OCI-LY7 (cell line): Measurements from ENCODE around the gene MTUS2. TPM values are rescaled to one million over a fixed set of nuclear protein-coding genes. Genes with fewer than 3 reads are reported as not detected.

Source experiments
- BruUV-seq: library from RNA; stranded (reverse); fragments of 400-500 nt; replicated peaks from 2 replicates; lab custom pipeline; 2021; lab: Mats Ljungman, UMichigan
- CTCF ChIA-PET: fragments of 300-600 bp; sonication (Branson Sonifier 250); formaldehyde crosslinking; loops from one replicate; lab custom pipeline; 2022; ENCODE audit warnings: antibody characterized with exemption; ENCODE audit not compliant: unreplicated experiment; lab: Charles Lee
- POLR2A ChIA-PET: fragments of 300-600 bp; sonication (Branson Sonifier 250); formaldehyde crosslinking; loops from one replicate; lab custom pipeline; 2022; ENCODE audit warnings: antibody characterized with exemption; lab: Charles Lee
- DNase-seq: peaks from one replicate; pipeline ENCODE4 v3.0.0-alpha.2; 2015; ENCODE audit warnings: low spot score
- H2AFZ ChIP-seq: fragments of 200-600 bp; sonication (generic), shearing (Covaris generic); 2 replicates; pipeline ENCODE4 v1.6.1; 2014; ENCODE audit warnings: mild to moderate bottlenecking, antibody characterized with exemption, low read length, moderate library complexity
- H3K27ac ChIP-seq: fragments of 200-600 bp; sonication (generic); 2 replicates; pipeline ENCODE4 v1.5.1; 2014; ENCODE audit warnings: mixed run types, low read depth, mild to moderate bottlenecking, moderate library complexity, low read length, inconsistent platforms; ENCODE audit not compliant: poor library complexity, severe bottlenecking
- H3K36me3 ChIP-seq: fragments of 200-600 bp; sonication (generic); 2 replicates; pipeline ENCODE4 v1.6.1; 2014; ENCODE audit warnings: mild to moderate bottlenecking, antibody characterized with exemption, low read length, moderate library complexity, mixed read lengths; ENCODE audit not compliant: insufficient read depth
- H3K4me1 ChIP-seq: fragments of 200-600 bp; sonication (generic); 2 replicates; pipeline ENCODE4 v1.5.1; 2014; ENCODE audit warnings: mild to moderate bottlenecking, low read length; ENCODE audit not compliant: insufficient read depth, poor library complexity, severe bottlenecking
- H3K4me2 ChIP-seq: fragments of 200-600 bp; sonication (generic); 2 replicates; pipeline ENCODE4 v1.6.1; 2014; ENCODE audit warnings: mild to moderate bottlenecking, low read length
- H3K4me3 ChIP-seq: fragments of 200-600 bp; sonication (generic); 2 replicates; pipeline ENCODE4 v1.5.1; 2014; ENCODE audit warnings: mild to moderate bottlenecking, low read depth, low read length; ENCODE audit not compliant: poor library complexity, severe bottlenecking
- H3K79me2 ChIP-seq: fragments of 200-600 bp; sonication (generic); 2 replicates; pipeline ENCODE4 v1.6.1; 2016; ENCODE audit warnings: low read depth, mild to moderate bottlenecking, low read length, moderate library complexity, mixed read lengths; ENCODE audit not compliant: insufficient read depth
- H3K9me2 ChIP-seq: fragments of 200-600 bp; sonication (generic); 2 replicates; pipeline ENCODE4 v1.6.1; 2016; ENCODE audit warnings: mild to moderate bottlenecking, low read length, mixed read lengths; ENCODE audit not compliant: insufficient read depth
- H3K9me3 ChIP-seq: fragments of 200-600 bp; sonication (generic); 2 replicates; pipeline ENCODE4 v1.6.1; 2014; ENCODE audit warnings: mild to moderate bottlenecking, mixed run types, low read length, mixed read lengths
- H4K20me1 ChIP-seq: fragments of 200-600 bp; sonication (generic); 2 replicates; pipeline ENCODE4 v1.6.1; 2014; ENCODE audit warnings: mild to moderate bottlenecking, antibody characterized with exemption, low read length, moderate library complexity, mixed read lengths; ENCODE audit not compliant: insufficient read depth
- CTCF ChIP-seq: fragments of 200-600 bp; sonication (generic); conservative IDR thresholded peaks from 2 replicates; pipeline ENCODE4 v1.5.1; 2014; ENCODE audit warnings: mild to moderate bottlenecking, antibody characterized with exemption, low read length, moderate library complexity, mixed read lengths
- EZH2phosphoT487 ChIP-seq: fragments of 200-600 bp; sonication (generic); IDR thresholded peaks from 2 replicates; pipeline ENCODE4 v1.6.1; 2018; ENCODE audit warnings: low read depth, borderline replicate concordance, mild to moderate bottlenecking, mixed run types, antibody characterized with exemption, low read length, moderate library complexity, mixed read lengths
- intact Hi-C: fragments of 100-400 bp; cut with micrococcal nuclease; formaldehyde crosslinking; loops from one replicate; pipeline ENCODE4 v1.10.0; 2022; ENCODE audit not compliant: unreplicated experiment
- total RNA-seq, 2 experiments: library from RNA; depleted of rRNA in 1 of 2; stranded (reverse); fragments of >200 nt in 1 of 2; shearing (Covaris generic) in 1 of 2; gene quantifications; 2 replicates each; pipeline ENCODE4 v1.2.3, GENCODE V29; 2014 to 2022

The MTUS2 gene
- total RNA-seq, 2 experiments from 2014 or later, result 0.16 to 9.8 TPM

DNA sequence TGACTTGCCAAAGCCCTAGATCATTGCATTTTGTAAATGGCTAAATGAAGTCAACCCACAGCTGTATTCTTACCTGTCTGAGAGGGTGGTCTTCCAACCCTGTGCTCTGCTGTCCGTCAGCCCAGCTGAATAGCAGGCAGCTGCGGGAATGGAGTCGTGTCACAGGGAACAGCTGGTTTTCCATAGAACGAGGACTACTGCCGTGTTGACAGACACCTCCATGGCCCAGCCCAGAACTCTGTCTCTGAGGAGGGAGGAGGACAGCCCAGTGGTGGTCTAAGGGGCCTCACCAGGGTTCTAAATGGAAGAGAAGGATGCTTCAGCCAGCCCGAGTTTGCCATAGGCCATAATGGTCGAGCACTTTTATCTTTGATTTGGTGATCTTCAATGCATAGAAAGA is 664.7 kb downstream of the MTUS2 start:
- POLR2A ChIA-PET, result interaction anchor here (1.0 kb wide), 1 partner anchor 8 kb away, joined by 3 read pairs; no protein-coding TSS in a partner anchor
- BruUV-seq, result no TSS peak
- intact Hi-C loops, result no loop called here

DNA sequence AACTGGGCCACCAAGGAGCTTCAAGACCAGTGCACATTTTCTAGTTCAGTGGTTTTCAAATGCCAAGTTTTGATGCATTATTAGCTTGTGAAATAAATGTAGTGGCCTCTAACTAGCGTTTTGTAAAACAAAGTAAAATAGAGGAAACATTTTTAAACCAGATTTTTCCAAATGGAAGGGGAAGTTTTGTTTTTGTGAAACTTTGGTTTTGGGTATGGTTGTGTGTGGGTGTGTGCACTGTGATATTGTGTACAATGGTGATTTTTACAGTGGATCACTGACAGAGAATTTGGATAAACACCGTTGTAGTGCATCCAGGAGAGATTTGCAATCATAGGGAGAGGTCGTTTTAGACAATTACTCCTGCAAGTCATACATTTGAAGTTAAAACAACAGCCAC is 666.4 kb downstream of the MTUS2 start:
- Histone ChIP-seq H3K79me2 (no peaks in the 10 kb centered on the region), H3K27ac (no peak overlapping the region), H3K4me3 (no peak overlapping the region), H3K4me2 (no peak overlapping the region), H3K4me1 (peaks cover 5% of the 10 kb centered on the region), H3K9me3 (no peaks in the 10 kb centered on the region), H2AFZ (no peak overlapping the region), H3K36me3 (no peaks in the 10 kb centered on the region), H4K20me1 (no peaks in the 10 kb centered on the region), H3K9me2 (no peaks in the 10 kb centered on the region)
- CTCF ChIA-PET, result no interaction called here
- POLR2A ChIA-PET, result no interaction called here
- no peak for DNase-seq
- TF ChIP-seq EZH2phosphoT487 (no peak), CTCF (no peak)
- intact Hi-C loops, result no loop called here
- BruUV-seq, result no TSS peak

More for the DNA sequence above, 664.7 kb downstream of the MTUS2 start:
- H3K36me3 ChIP-seq, result no peaks in the 10 kb centered on the region
- no peak overlapping the region for H3K27ac ChIP-seq
- no peaks in the 10 kb centered on the region for H4K20me1 ChIP-seq
- H3K4me1 ChIP-seq, result peaks cover 5% of the 10 kb centered on the region
- CTCF ChIA-PET, result interaction anchor here (0.6 kb wide), 1 partner anchor 1659 kb away, joined by 3 read pairs; no protein-coding TSS in a partner anchor
- H3K9me3 ChIP-seq, result no peaks in the 10 kb centered on the region
- H3K9me2 ChIP-seq, result no peaks in the 10 kb centered on the region
- TF ChIP-seq EZH2phosphoT487 (no peak), CTCF (no peak)
- H3K4me2 ChIP-seq, result no peak overlapping the region
- no peak overlapping the region for H2AFZ ChIP-seq
- DNase-seq, result no peak
- H3K79me2 ChIP-seq, result no peaks in the 10 kb centered on the region
- no peak overlapping the region for H3K4me3 ChIP-seq

GRCh38 chr13:29487466-29488454 is 667.6 kb downstream of the MTUS2 start:
- Histone ChIP-seq H3K9me2 (no peaks in the 10 kb centered on the region), H3K4me2 (no peak overlapping the region), H2AFZ (no peak overlapping the region), H3K4me3 (no peak overlapping the region), H3K9me3 (no peaks in the 10 kb centered on the region), H3K27ac (no peak overlapping the region), H4K20me1 (no peaks in the 10 kb centered on the region), H3K79me2 (no peaks in the 10 kb centered on the region), H3K36me3 (no peaks in the 10 kb centered on the region), H3K4me1 (peaks cover 5% of the 10 kb centered on the region)
- BruUV-seq, result no TSS peak
- ChIA-PET CTCF (no interaction called here), POLR2A (no interaction called here)
- intact Hi-C loops, result no loop called here
- DNase-seq, result no peak
- TF ChIP-seq EZH2phosphoT487 (no peak), CTCF (no peak)
